Measurements from ENCODE around the gene CACNA2D1.

CACNA2D1 gene

DNA sequence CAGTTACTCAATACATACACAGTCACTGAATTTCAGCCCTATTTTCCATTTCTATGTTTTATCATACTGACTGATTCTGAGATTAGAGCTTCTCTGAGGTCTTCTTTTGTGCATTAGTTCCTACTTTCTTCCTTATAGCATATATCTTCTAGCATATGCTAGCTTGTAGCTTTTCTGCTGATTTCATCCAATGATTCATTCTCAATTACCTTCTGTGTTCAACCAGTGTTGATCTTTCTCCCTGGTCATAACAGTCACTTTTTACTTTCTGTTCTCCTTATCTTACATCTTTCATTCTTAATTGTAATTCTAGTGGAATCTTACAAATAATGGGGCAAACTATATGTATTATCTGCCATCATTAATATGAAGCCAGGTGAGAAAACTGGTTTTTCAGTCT is 514.2 kb downstream of the CACNA2D1 start:
- DNase-seq = no peak

DNA sequence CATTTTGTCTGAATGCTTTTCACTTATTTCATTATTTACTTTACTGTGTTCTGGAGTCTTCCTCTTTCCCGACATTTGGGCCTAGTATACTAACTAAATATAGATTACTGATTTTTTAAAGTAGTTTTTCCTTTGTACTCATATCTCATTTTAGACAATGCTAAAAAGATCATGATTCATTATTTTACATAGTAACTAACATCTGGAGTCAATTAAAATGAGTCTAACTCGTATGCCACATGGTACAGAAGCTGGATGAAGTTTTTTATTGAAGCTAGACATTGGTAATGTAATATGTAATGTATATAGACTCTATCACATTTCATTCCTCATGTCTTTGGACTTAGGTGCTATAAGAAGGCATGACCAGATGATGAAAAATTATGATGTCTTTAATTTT is 517.4 kb downstream of the CACNA2D1 start:
- no peak for DNase-seq

GRCh38 chr7:81925530-81925929 is 518.0 kb downstream of the CACNA2D1 start:
- DNase-seq = no peak

DNA sequence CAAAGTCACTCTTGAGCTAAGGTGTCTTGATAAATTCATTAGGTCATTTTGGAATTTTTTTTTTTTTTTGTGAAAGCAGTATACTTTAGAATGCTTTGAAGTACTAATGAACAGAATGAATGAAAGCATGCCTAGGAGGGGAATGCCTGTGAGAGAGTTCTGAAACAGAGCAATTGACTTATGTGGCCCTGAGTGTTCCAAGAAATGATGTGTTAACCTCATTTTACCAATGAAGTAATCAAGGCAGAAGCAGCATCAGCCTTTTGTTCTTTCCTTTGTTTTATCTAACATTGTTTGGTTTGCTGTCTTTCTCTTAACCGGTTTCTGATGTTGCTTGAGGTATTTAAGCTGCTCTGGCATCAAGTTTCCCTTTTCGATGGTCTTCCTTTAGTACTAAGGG is 519.1 kb downstream of the CACNA2D1 start:
- no peak for DNase-seq

DNA sequence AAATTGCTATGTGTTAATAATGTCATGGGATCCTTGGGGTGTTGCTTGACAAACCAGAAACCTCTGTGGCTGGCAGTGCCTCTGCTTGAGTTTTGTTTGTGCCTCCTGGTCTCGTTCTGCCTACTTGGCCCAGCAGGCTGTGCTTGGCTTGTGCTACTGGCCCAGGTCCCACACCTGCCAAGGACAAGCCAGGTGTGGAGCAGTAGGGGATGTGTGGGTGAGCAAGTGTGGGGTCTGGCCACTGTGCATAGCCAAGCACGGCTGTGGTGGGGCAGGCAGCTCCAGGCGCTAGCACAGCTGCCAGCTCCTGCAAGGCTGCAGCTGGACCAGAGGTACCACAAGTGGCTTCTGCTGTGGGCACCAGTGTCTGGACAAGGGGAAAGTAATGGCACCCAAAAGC is 524.1 kb downstream of the CACNA2D1 start:
- DNase-seq = no peak

- no peak for DNase-seq
Measured at GRCh38 chr7:81908220-81908619, 535.4 kb downstream of the CACNA2D1 start.

DNA sequence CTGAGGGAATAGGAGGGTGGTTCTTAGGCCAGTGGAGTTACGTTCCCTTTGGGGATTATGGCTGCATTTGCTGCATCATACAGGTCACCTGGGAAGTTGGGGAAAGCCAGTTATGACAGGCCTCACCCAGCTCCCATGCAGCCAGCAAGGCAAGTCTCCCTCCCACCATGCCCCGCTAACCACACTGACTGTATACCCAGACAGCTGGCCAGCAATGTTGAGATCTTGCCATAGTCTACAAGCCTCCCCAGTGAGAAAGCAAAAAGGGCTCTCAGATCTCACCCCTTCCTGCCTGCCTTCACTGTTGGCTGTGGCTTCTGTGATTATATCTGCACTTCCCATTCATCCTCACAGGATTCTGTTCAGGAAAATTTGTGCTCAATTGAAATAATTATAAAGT is 540.5 kb downstream of the CACNA2D1 start:
- DNase-seq = no peak

DNA sequence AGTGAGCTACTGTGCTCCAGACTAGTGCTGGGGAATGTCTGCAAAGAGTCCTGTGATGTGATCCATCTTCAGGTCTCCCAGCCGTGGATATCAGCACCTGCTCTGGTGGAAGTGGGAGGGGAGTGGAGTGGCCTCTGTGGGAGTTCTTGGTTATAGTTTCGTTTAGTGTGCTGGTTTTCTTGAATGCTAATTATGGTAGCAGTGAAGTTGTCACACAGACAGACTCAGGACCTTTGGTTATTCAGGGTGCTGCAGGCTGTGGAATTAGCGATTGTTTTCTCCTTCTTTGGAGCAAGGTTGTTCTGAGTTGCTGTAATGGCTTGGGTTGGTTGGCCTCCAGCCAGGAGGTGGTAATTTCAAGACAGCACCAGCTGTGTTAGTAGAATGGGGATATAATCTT is 541.0 kb downstream of the CACNA2D1 start:
- DNase-seq = no peak
